Activated T-cell treated with anti-CD3 and anti-CD28 coated beads, Interleukin-2, amount 50 U/mL, for 72 hours (primary cell): ENCODE measurements around the gene SMYD3. TPM values are rescaled to one million over a fixed set of nuclear protein-coding genes. Genes with fewer than 3 reads are reported as not detected.

Experiments used
- ATAC-seq, 2 donors: fragments of 150-1000 bp; cut with Tn5 transposase; replicated peaks in 1 of 2; 2 replicates each; pipeline ENCODE4 v1.10.0; 2021; ENCODE audit warnings: moderate library complexity in 2 of 2, mild to moderate bottlenecking in 1 of 2
- DNase-seq, 2 donors: peaks; one replicate each; pipeline ENCODE4 v3.0.0; 2021 to 2022; ENCODE audit warnings: mixed read lengths in 1 of 2
- H3K27ac Mint-ChIP-seq: one replicate; pipeline ENCODE4 v1.8.0; 2022; ENCODE audit warnings: mild to moderate bottlenecking, moderate library complexity, mixed read lengths
- H3K27me3 Mint-ChIP-seq: one replicate; pipeline ENCODE4 v1.8.0; 2022; ENCODE audit warnings: low read depth, mixed read lengths
- H3K36me3 Mint-ChIP-seq, 2 donors: one replicate each; pipeline ENCODE4 v1.8.0; 2022; ENCODE audit warnings: mixed read lengths in 2 of 2, mild to moderate bottlenecking in 1 of 2; ENCODE audit not compliant: insufficient read depth in 2 of 2
- H3K4me1 Mint-ChIP-seq: one replicate; pipeline ENCODE4 v1.8.0; 2022; ENCODE audit warnings: low read depth, mixed read lengths
- H3K4me3 Mint-ChIP-seq, 2 donors: one replicate each; pipeline ENCODE4 v1.8.0; 2022; ENCODE audit warnings: mild to moderate bottlenecking in 2 of 2, mixed read lengths in 2 of 2, moderate library complexity in 2 of 2
- H3K9me3 Mint-ChIP-seq, 2 donors: one replicate each; pipeline ENCODE4 v1.8.0; 2022; ENCODE audit warnings: mixed read lengths in 2 of 2
- total RNA-seq, 2 donors: library from RNA; stranded (reverse); gene quantifications; one replicate each; pipeline ENCODE4 v1.2.3, GENCODE V29; 2022

Gene SMYD3
- total RNA-seq, 2 donors from 2014 or later: 19.1 to 21.0 TPM

DNA sequence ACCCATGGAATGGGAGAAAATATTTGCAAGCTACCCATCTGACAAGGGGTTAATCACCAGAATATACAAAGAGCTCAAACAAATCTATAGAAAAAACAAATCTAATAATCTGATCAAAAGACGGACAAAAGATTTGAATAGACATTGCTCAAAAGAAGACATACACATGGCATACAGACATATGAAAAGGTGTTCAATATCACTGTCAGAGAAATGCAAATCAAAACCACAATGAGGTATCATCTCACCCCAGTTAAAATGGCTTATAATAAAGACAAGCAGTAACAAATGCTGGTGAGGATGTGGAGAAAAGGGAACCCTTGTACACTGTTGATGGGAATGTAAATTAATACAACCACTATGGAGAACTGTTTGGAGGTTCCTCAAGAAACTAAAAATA, 600.9 kb downstream of the SMYD3 start:
- Mint-ChIP-seq H3K27me3 (no peaks in the 10 kb centered on the region), H3K4me1 (no peaks in the 10 kb centered on the region), H3K27ac (no peak overlapping the region), H3K36me3 (peaks cover 0 to 3% of the 10 kb centered on the region in 2 donors), H3K9me3 (peaks cover 2 to 3% of the 10 kb centered on the region in 2 donors), H3K4me3 (no peak overlapping the region)
- DNase-seq (no peak), ATAC-seq (no peak)

DNA sequence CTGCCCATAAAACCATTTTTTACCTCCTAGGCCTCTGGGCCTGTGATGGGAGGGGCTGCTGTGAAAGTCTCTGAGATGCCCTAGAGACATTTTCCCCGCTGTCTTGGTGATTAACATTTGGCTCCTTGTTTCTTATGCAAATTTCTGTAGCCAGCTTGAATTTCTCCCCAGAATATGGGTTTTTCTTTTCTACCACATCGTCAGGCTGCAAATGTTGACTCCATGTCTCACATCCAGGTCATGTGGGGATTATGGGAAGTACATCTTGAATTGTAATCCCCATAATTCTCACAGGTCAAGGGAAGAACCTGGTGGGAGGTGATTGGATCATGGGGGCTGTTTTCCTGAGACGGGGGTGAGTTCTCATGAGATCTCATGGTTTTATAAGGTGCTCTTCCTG, 603.2 kb downstream of the SMYD3 start:
- ATAC-seq (no peak), DNase-seq (no peak)
- Mint-ChIP-seq H3K4me3 (no peak overlapping the region), H3K36me3 (peaks cover 0 to 5% of the 10 kb centered on the region in 2 donors), H3K27me3 (no peaks in the 10 kb centered on the region), H3K27ac (no peak overlapping the region), H3K9me3 (peaks cover 2 to 5% of the 10 kb centered on the region in 2 donors), H3K4me1 (no peaks in the 10 kb centered on the region)

DNA sequence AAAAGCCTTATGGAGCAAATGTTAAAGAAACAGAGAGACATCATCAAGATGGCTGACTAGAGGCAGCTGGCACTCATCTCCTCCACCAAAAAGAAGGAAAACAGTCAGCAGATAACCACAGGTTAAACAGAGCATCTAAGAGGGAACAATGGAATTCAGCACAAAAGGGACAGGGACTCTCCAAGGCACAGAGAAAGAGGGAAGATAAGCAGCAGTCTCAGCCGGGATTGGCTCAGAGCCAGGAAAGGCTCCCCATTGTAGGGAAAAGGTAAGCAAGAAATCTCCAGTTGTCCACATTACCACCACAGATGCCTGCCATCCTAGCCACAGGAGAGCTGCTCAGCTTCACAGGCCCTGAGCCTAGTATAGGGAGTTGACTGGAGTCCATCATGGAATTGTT, 605.5 kb downstream of the SMYD3 start:
- H3K9me3 Mint-ChIP-seq: peaks cover 2 to 5% of the 10 kb centered on the region in 2 donors
- ATAC-seq: no peak
- H3K36me3 Mint-ChIP-seq: peaks cover 0 to 5% of the 10 kb centered on the region in 2 donors
- no peaks in the 10 kb centered on the region for H3K27me3 Mint-ChIP-seq
- no peak for DNase-seq
- no peaks in the 10 kb centered on the region for H3K4me1 Mint-ChIP-seq
- H3K27ac Mint-ChIP-seq: no peak overlapping the region
- H3K4me3 Mint-ChIP-seq: no peak overlapping the region

DNA sequence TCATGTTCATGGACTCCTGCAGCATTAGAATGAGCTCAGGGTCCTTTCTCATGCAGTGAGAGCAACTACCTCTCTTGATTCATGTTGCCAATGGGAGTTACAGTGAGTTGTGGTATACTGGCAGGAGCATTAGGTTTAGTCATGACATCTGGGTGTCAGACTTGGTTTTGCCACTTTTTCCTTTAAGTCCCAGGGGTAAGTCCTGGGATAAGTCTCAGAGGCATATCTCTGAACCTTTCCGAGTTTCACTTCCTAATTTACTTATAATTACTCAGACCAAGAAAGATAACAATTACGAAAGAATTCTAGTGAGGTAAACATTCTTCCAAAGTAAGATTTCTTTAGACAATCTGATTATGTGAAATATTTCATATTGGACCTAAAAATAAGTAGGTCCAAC, 606.0 kb downstream of the SMYD3 start:
- Mint-ChIP-seq H3K9me3 (peaks cover 2 to 5% of the 10 kb centered on the region in 2 donors), H3K4me3 (no peak overlapping the region), H3K4me1 (no peaks in the 10 kb centered on the region), H3K27me3 (no peaks in the 10 kb centered on the region), H3K27ac (no peak overlapping the region), H3K36me3 (peaks cover 0 to 5% of the 10 kb centered on the region in 2 donors)
- no peak for ATAC-seq
- no peak for DNase-seq

DNA sequence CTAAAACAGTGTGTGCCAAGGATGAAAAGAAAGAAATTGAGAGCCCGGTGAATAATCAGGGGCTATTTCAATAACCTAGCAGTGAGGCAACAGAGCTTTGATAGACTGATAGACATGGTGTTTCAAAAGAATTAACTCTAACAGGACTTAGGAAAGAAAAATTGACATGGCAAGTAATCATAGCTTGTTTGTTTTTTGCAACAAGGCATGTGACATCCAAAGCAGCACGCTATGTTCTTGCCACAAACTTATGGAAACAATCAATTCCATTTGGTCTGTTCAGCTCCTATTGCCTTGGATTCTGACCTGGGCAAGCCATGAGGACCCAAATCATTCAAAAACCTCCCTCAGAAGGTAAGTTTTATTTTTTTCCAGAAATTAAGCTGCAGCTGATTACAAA, 608.5 kb downstream of the SMYD3 start:
- Mint-ChIP-seq H3K36me3 (peaks cover under 1 to 6% of the 10 kb centered on the region in 2 donors), H3K4me1 (no peaks in the 10 kb centered on the region), H3K27me3 (no peaks in the 10 kb centered on the region), H3K27ac (no peak overlapping the region), H3K4me3 (no peak overlapping the region), H3K9me3 (peaks cover 5 to 7% of the 10 kb centered on the region in 2 donors)
- ATAC-seq (no peak), DNase-seq (no peak)

DNA sequence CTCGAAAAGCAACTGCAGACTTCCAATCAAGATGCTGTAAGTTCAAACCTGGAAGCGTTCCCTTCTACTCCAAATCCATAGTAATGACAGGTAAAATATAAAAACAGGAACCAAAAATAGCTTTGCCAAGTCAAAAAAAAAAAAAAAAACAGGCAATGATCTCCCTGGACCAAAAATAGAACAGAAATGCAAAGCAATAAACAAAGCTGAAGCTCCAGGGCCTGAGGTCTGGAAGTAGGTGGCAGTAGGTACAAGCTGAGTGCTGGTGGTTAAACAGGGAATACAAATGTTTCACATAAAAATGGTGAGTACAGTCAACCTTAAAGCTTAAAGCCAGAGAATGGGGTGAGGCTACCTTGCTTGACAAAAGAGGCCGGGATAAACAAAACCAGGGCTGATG, 610.8 kb downstream of the SMYD3 start:
- Mint-ChIP-seq H3K27me3 (no peaks in the 10 kb centered on the region), H3K9me3 (peaks cover 4 to 10% of the 10 kb centered on the region in 2 donors), H3K4me3 (no peak overlapping the region), H3K27ac (no peak overlapping the region), H3K36me3 (peaks cover 6 to 11% of the 10 kb centered on the region in 2 donors), H3K4me1 (no peaks in the 10 kb centered on the region)
- no peak for DNase-seq
- ATAC-seq: no peak

DNA sequence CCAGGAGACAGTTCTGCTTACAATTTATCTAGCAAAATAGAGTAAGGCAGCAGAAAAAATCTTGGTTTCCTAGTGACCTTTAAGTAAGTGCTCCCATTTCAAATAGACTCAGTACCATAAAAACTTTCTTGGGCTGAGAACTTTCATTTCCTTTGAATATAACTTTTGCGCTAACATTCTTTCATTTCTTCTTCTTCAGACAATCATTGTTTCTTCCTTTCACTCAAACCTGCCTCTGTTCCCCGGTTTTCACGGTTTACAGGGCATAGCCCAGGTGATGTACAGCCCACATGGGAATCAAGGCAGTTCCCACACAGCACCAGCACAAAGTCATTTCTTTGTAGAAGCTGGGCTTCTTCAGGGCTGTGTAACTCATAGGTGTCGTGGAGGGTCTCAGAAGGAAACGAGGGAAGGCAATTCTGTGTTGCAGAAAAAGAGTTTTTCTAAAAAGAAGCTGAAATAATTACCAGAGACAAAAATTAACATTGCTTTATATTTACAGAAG, 611.6 kb downstream of the SMYD3 start:
- H3K4me1 Mint-ChIP-seq: no peaks in the 10 kb centered on the region
- H3K27ac Mint-ChIP-seq: no peak overlapping the region
- ATAC-seq: no peak
- no peak overlapping the region for H3K4me3 Mint-ChIP-seq
- no peak for DNase-seq
- peaks cover 6 to 12% of the 10 kb centered on the region in 2 donors for H3K36me3 Mint-ChIP-seq
- no peaks in the 10 kb centered on the region for H3K27me3 Mint-ChIP-seq
- peaks cover 4 to 12% of the 10 kb centered on the region in 2 donors for H3K9me3 Mint-ChIP-seq

DNA sequence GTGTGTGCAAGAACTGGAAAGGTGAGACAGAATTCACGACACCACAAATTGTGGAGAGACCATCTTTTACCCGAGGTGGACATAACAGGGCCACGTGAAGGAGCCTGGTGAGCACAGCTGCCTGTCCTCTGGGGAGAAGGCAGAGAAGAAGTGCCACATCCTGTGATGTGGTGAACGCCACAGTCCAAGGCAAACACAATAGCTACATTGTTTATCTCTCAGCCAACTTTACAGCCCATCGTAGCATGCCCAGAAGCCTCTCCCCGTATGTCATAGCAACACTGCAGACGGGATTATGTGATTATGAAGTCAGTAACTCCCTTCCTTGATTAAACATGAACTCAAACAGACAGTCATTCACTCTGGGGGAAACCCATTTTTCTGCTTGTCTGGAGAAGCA, 612.2 kb downstream of the SMYD3 start:
- Mint-ChIP-seq H3K36me3 (peaks cover 6 to 12% of the 10 kb centered on the region in 2 donors), H3K27ac (no peak overlapping the region), H3K4me3 (no peak overlapping the region), H3K9me3 (peaks cover 2 to 12% of the 10 kb centered on the region in 2 donors), H3K27me3 (no peaks in the 10 kb centered on the region), H3K4me1 (no peaks in the 10 kb centered on the region)
- ATAC-seq (no peak), DNase-seq (no peak)

DNA sequence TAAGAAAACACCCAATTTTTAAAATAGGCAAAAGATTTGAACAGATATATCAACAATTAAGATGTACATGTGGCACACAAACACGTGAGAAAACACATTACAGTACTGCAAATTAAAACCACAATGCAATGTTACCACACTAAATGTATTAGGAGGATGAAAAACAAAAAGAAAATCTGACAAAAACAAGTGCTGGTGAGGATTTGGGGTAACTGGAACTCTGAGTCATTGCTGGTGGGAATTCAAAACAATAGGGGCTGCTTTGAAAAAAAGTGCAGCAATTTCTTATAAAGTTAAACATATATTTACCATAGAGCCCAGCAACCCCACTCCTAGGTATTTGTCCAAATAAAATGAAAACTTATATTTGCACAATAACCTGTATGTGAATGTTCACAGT, 614.1 kb downstream of the SMYD3 start:
- H3K4me3 Mint-ChIP-seq: no peak overlapping the region
- H3K27ac Mint-ChIP-seq: no peak overlapping the region
- H3K9me3 Mint-ChIP-seq: peaks cover 2 to 12% of the 10 kb centered on the region in 2 donors
- DNase-seq: no peak
- H3K4me1 Mint-ChIP-seq: no peaks in the 10 kb centered on the region
- H3K36me3 Mint-ChIP-seq: peaks cover 6 to 12% of the 10 kb centered on the region in 2 donors
- ATAC-seq: no peak
- H3K27me3 Mint-ChIP-seq: no peaks in the 10 kb centered on the region

DNA sequence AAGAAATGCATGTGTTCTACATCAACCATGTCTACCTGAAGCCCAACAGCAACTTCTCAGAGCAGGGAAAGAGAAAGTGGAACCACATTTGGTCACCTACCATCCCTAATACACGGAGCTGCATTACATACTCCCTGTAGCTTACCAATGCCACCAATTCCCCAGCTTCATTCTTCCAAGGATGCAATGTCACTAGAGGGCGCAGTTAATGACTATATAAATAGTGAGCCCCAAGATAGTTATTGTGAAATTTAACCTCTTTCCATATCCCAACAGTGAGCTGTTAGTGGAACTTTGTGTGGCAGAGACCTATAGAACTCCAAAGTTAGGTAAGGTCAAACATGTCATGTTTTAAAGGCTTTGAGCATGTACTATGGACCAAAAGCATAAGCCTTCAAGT, 618.3 kb downstream of the SMYD3 start:
- DNase-seq: peak in 1 of 2 donors; percentile 5

DNA sequence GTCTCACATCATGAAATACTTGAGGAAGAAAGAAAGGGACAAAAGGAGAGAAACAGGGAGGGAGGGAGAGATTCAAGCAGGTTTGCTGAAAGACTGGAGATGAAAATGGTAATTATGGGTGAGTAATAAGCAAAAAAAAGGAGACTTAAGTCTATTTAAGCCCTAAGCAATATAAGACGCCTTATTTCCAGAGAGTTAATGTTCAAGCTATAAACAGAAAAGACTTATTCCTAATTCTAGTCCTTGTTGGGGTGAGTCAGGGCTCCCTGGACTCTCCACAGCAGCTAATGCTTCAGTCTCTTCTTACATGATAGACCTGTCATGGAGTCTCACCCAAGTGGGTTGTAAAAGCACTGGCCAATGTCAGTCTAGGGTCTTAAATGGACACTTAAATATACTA, 619.2 kb downstream of the SMYD3 start:
- Mint-ChIP-seq H3K4me1 (no peaks in the 10 kb centered on the region), H3K4me3 (no peak overlapping the region), H3K36me3 (peaks cover 2 to 11% of the 10 kb centered on the region in 2 donors), H3K9me3 (peaks cover 1 to 5% of the 10 kb centered on the region in 2 donors), H3K27ac (no peak overlapping the region), H3K27me3 (no peaks in the 10 kb centered on the region)
- ATAC-seq (no peak), DNase-seq (no peak)

More for the DNA sequence above, 618.3 kb downstream of the SMYD3 start:
- Mint-ChIP-seq H3K27ac (no peak overlapping the region), H3K9me3 (peaks cover 2 to 12% of the 10 kb centered on the region in 2 donors), H3K27me3 (no peaks in the 10 kb centered on the region), H3K4me3 (no peak overlapping the region), H3K36me3 (peaks cover 8 to 16% of the 10 kb centered on the region in 2 donors), H3K4me1 (no peaks in the 10 kb centered on the region)
- ATAC-seq: no peak

DNA sequence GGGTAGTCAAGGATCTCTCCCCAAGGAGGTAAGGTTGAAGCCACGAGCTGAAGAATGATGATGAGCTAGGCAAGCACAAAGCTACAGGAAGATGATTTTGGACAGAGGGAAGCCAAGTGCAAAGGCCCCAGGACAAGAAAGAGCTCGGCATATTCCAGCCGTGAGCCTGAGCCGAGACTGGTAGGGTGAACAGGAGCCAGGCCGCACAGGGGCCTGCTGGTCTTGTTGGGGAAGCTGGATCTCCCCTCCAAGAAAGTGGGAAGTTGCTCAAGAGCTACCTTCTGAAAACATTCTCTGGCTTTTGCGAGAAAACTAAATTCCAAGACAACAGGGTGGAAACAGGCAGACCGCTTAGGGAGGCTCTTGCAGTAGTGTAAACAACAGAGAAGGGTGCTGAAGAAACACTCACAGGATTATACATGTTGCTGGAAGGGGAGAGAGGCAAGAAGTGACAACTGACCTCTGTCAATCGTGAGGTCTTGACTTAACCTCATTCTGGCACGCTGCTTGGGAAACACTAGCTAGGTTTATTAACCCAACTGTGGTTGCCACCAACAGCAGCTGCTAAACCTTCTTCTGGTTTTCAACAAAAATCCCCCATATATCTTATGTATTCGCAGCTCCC, 625.2 kb downstream of the SMYD3 start:
- Mint-ChIP-seq H3K4me1 (no peaks in the 10 kb centered on the region), H3K27me3 (no peaks in the 10 kb centered on the region), H3K36me3 (peaks cover 2 to 4% of the 10 kb centered on the region in 2 donors), H3K27ac (no peak overlapping the region), H3K9me3 (peaks cover 0 to 2% of the 10 kb centered on the region in 2 donors), H3K4me3 (no peak overlapping the region)
- no peak for DNase-seq
- ATAC-seq: no peak

DNA sequence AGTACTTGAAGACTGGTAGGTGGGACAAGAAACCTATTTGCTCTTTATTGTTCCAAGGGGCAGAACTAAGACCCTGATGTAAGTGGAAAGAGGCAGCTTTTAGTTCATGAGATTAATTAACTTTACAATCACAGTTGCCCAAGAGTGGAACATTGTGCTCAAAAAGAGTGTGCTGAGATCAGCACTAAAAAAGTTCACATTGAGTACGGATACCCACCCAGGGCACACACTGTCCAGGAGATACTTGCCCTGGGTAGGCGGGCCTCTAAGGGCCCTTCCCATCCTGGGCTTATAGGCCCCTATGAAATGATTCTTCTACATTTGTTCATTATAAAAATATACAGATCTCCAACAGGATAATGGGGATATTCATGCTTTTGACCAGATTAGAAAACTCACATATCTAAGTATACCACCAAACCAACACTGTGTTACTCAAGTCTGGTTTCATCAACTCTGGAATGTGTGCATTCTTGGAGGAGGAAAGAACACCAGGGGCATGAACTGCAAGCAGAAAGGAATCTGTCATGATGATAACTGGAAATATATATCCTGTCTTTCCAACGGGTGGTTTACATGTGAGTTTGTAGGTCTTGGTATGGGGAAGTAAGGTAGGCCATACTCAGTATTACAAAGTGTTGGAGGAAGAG, 626.2 kb downstream of the SMYD3 start:
- H3K36me3 Mint-ChIP-seq: peaks cover 2 to 4% of the 10 kb centered on the region in 2 donors
- DNase-seq: no peak
- H3K4me1 Mint-ChIP-seq: no peaks in the 10 kb centered on the region
- no peak overlapping the region for H3K27ac Mint-ChIP-seq
- no peak overlapping the region for H3K4me3 Mint-ChIP-seq
- no peaks in the 10 kb centered on the region for H3K27me3 Mint-ChIP-seq
- no peak for ATAC-seq
- H3K9me3 Mint-ChIP-seq: peaks cover 0 to 2% of the 10 kb centered on the region in 2 donors
